PC-9 (cell line): Measurements from ENCODE around the gene MAST4. TPM values are rescaled to one million over a fixed set of nuclear protein-coding genes. Genes with fewer than 3 reads are reported as not detected.

ENCODE experiments used
- BruUV-seq: library from RNA; stranded (reverse); fragments of 400-500 nt; replicated peaks from 2 replicates; lab custom pipeline; 2021; lab: Mats Ljungman, UMichigan
- CTCF ChIA-PET: fragments of 300-600 bp; sonication (Branson Sonifier 250); formaldehyde crosslinking; loops from one replicate; lab custom pipeline; 2022; ENCODE audit warnings: antibody characterized with exemption; lab: Charles Lee
- POLR2A ChIA-PET: fragments of 300-600 bp; sonication (Branson Sonifier 250); formaldehyde crosslinking; loops from one replicate; lab custom pipeline; 2022; ENCODE audit warnings: antibody characterized with exemption; ENCODE audit not compliant: unreplicated experiment; lab: Charles Lee
- DNase-seq, 2 experiments: peaks; one replicate each; pipeline versions ENCODE4 v3.0.0 to v3.0.0-alpha.2; 2015 to 2022; ENCODE audit warnings: mixed read lengths in 1 of 2
- H2AFZ ChIP-seq: fragments of 200-600 bp; sonication (generic); 2 replicates; pipeline ENCODE4 v1.8.1; 2017; ENCODE audit warnings: antibody characterized with exemption
- H3F3A ChIP-seq: fragments of 200-600 bp; sonication (generic); 2 replicates; pipeline ENCODE4 v1.8.1; 2017; ENCODE audit warnings: antibody characterized with exemption, mild to moderate bottlenecking, low read depth; ENCODE audit not compliant: insufficient read depth
- H3K27ac ChIP-seq: fragments of 200-600 bp; sonication (generic); 2 replicates; pipeline ENCODE4 v1.6.1; 2016; ENCODE audit warnings: mixed run types
- H3K27me3 ChIP-seq: fragments of 200-600 bp; sonication (generic); 2 replicates; pipeline ENCODE4 v1.6.1; 2016; ENCODE audit warnings: low read depth, mixed run types; ENCODE audit not compliant: insufficient read depth
- H3K36me3 ChIP-seq: fragments of 200-600 bp; sonication (generic); 2 replicates; pipeline ENCODE4 v1.6.1; 2016; ENCODE audit warnings: low read depth, mixed run types
- H3K4me1 ChIP-seq: fragments of 200-600 bp; sonication (generic); replicated peaks from 2 replicates; pipeline ENCODE4 v1.6.1; 2016; ENCODE audit warnings: mixed run types; ENCODE audit not compliant: insufficient read depth
- H3K4me2 ChIP-seq: fragments of 200-600 bp; sonication (generic); 2 replicates; pipeline ENCODE4 v1.6.1; 2017; ENCODE audit warnings: mixed run types
- H3K4me3 ChIP-seq: fragments of 200-600 bp; sonication (generic); 2 replicates; pipeline ENCODE4 v1.6.1; 2016; ENCODE audit warnings: mixed run types
- H3K79me2 ChIP-seq: fragments of 200-600 bp; sonication (generic); 2 replicates; pipeline ENCODE4 v1.6.1; 2017; ENCODE audit warnings: low read depth, mixed run types
- H3K9me2 ChIP-seq: fragments of 200-600 bp; sonication (generic); 2 replicates; pipeline ENCODE4 v1.8.1; 2017; ENCODE audit warnings: mild to moderate bottlenecking; ENCODE audit not compliant: insufficient read depth
- H3K9me3 ChIP-seq: fragments of 200-600 bp; sonication (generic); 2 replicates; pipeline ENCODE4 v1.8.1; 2016; ENCODE audit warnings: low read depth; ENCODE audit not compliant: insufficient read depth
- H4K20me1 ChIP-seq: fragments of 200-600 bp; sonication (generic); 2 replicates; pipeline ENCODE4 v1.8.1; 2017; ENCODE audit not compliant: insufficient read depth
- EZH2 ChIP-seq: fragments of 200-600 bp; sonication (generic); IDR thresholded peaks from 2 replicates; pipeline ENCODE4 v1.8.0; 2017; ENCODE audit warnings: antibody characterized with exemption, low read depth
- intact Hi-C: fragments of 100-400 bp; cut with micrococcal nuclease; formaldehyde crosslinking; loops from one replicate; pipeline ENCODE4 v1.10.0; 2022; ENCODE audit not compliant: unreplicated experiment
- total RNA-seq: library from RNA; stranded (reverse); gene quantifications from 2 replicates; pipeline ENCODE4 v1.2.3, GENCODE V29; 2021
- TF ChIP-seq, protein P1 (sequence below): fragments of 200-600 bp; sonication (generic); conservative IDR thresholded peaks from 2 replicates; pipeline ENCODE4 v1.6.1; 2017; ENCODE audit warnings: mixed run types, antibody characterized with exemption, mild to moderate bottlenecking, moderate library complexity

MAST4 gene
- total RNA-seq, 1 experiment from 2014 or later, result 19.3 TPM

DNA sequence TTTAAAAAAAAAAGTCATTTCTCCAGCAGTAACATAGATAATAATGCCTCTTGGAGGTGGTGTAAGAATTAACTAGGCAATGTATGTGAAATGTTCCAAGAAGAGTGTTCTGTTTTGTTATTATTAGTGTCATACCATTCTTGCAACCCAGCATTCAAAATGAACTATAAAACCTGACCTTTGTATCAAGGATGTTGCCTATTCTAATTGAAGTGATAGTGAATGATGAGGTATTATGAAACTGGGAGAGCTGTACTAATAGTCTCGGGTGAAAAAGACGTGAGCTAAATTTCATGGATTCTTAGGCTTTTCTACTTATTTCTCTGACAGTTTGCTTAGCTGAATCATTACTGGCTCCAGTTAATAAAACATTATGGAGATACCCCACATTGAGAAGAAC lies 375.8 kb downstream of the MAST4 start:
- intact Hi-C loops, result no loop called here
- no peak for DNase-seq
- no peaks in the 10 kb centered on the region for H3K9me2 ChIP-seq
- ChIA-PET CTCF (no interaction called here), POLR2A (no interaction called here)
- H3K4me1 ChIP-seq, result peaks cover 4% of the 10 kb centered on the region; the same call in 1 of the 2 replicates
- no peak overlapping the region for H3K4me2 ChIP-seq
- TF ChIP-seq EZH2, result no peak
- TF ChIP-seq, protein P1, sequence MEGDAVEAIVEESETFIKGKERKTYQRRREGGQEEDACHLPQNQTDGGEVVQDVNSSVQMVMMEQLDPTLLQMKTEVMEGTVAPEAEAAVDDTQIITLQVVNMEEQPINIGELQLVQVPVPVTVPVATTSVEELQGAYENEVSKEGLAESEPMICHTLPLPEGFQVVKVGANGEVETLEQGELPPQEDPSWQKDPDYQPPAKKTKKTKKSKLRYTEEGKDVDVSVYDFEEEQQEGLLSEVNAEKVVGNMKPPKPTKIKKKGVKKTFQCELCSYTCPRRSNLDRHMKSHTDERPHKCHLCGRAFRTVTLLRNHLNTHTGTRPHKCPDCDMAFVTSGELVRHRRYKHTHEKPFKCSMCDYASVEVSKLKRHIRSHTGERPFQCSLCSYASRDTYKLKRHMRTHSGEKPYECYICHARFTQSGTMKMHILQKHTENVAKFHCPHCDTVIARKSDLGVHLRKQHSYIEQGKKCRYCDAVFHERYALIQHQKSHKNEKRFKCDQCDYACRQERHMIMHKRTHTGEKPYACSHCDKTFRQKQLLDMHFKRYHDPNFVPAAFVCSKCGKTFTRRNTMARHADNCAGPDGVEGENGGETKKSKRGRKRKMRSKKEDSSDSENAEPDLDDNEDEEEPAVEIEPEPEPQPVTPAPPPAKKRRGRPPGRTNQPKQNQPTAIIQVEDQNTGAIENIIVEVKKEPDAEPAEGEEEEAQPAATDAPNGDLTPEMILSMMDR, result no peak
- no peaks in the 10 kb centered on the region for H3K9me3 ChIP-seq
- no peaks in the 10 kb centered on the region for H3K27me3 ChIP-seq
- no peaks in the 10 kb centered on the region for H3K36me3 ChIP-seq
- H4K20me1 ChIP-seq, result peaks cover 4% of the 10 kb centered on the region; the same call in 1 of the 2 replicates
- no peak overlapping the region for H3K4me3 ChIP-seq
- H3K79me2 ChIP-seq, result no peaks in the 10 kb centered on the region
- no TSS peak for BruUV-seq
- no peak overlapping the region for H3K27ac ChIP-seq
- no peak overlapping the region for H2AFZ ChIP-seq
- H3F3A ChIP-seq, result no peaks in the 10 kb centered on the region

DNA sequence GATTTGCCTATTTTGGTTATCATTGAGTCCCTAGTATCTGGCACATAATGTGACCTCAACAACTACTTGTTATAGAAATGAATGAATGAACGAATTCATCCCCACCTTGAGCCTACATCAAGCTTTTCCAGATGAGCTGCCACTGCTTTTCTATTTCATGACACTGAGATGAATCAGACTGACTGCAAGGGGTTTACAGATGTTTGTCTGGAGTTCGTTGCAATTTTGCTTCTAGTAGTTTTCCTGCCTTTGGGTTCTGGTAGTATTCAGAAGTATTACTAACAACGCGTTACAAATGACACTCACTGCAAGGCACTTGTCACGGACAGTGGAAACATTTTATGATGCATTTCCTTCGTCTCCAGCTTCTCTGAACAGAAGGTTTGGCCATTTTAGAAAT lies 378.1 kb downstream of the MAST4 start:
- DNase-seq, result no peak
- TF ChIP-seq, protein P1, result no peak
- no peak for TF ChIP-seq EZH2
- intact Hi-C loops, result no loop called here
- POLR2A ChIA-PET, result no interaction called here
- Histone ChIP-seq H3K4me3 (no peak overlapping the region), H3K9me3 (no peaks in the 10 kb centered on the region), H3K9me2 (no peaks in the 10 kb centered on the region), H3K4me1 (no peaks in the 10 kb centered on the region), H2AFZ (no peak overlapping the region), H3K36me3 (no peaks in the 10 kb centered on the region), H3F3A (no peaks in the 10 kb centered on the region), H3K27me3 (no peaks in the 10 kb centered on the region), H3K79me2 (no peaks in the 10 kb centered on the region), H3K27ac (no peak overlapping the region), H4K20me1 (peaks cover 4% of the 10 kb centered on the region; the same call in 1 of the 2 replicates), H3K4me2 (no peak overlapping the region)
- no TSS peak for BruUV-seq
- CTCF ChIA-PET, result no interaction called here

DNA sequence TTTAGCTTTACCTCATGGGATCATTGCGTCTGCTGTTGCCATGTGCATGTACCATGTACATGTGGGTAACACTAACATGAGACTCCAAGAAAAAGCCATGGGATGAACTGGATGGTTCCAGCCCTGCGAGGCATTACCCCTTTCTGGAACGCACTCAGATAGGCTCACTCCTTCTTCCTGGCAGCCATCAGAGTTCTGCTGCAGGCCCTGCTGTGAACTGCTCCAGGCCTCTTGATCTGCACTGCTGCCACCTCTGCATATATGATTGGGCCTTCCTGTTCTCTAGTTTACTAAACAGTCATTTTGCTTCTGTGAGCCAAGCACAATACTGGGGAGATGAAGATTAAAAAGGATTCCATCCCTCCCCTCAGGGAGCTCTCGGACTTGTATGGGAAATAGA lies 379.9 kb downstream of the MAST4 start:
- intact Hi-C loops, result no loop called here
- no peaks in the 10 kb centered on the region for H3F3A ChIP-seq
- no peak for TF ChIP-seq EZH2
- TF ChIP-seq, protein P1, result no peak
- CTCF ChIA-PET, result no interaction called here
- H3K27me3 ChIP-seq, result no peaks in the 10 kb centered on the region
- H2AFZ ChIP-seq, result no peak overlapping the region
- H3K4me2 ChIP-seq, result no peak overlapping the region
- no peaks in the 10 kb centered on the region for H3K9me2 ChIP-seq
- no peak overlapping the region for H3K27ac ChIP-seq
- POLR2A ChIA-PET, result no interaction called here
- H3K79me2 ChIP-seq, result no peaks in the 10 kb centered on the region
- H3K4me1 ChIP-seq, result no peaks in the 10 kb centered on the region
- no peaks in the 10 kb centered on the region for H3K9me3 ChIP-seq
- peaks cover 4% of the 10 kb centered on the region; the same call in 1 of the 2 replicates for H4K20me1 ChIP-seq
- no peaks in the 10 kb centered on the region for H3K36me3 ChIP-seq
- H3K4me3 ChIP-seq, result no peak overlapping the region
- no TSS peak for BruUV-seq
- DNase-seq, result no peak
